Stimulated activated CD4-positive, alpha-beta T cell treated with anti-CD3 and anti-CD28 coated beads, Interleukin-15, amount 100 ng/mL, for 48 hours (primary cell): ENCODE measurements around the gene ZDHHC4.
A peak's percentile ranks its signal among the peaks of the same experiment; 100 is the strongest.
"Not testable (repeated sequence)": the region's sequence is repeated elsewhere in the genome, so short reads cannot be mapped to it uniquely, and the experiment has no call there.

Experiments
- DNase-seq, 2 donors: peaks; one replicate each; pipeline ENCODE4 v3.0.0-alpha.2; 2020; ENCODE audit warnings: low read depth in 2 of 2

The ZDHHC4 gene

DNA sequence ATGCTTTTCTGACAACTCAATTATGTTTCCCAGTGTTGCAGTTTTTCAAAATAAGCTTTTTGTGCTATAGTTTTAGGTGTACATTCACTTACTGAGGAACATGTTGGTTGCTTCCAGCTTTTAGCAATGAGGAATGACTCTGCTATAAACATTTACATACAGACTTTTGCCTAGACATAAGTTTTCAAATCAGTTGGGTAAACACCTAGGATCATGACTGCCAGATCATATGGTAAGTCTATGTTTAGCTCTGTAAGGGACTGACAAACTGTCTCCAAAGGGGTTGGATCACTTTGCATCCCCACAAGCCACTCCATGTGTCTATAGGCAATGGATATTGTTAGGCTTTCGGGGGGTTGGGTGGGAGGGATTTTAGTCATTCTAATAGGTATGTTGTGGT is 15.1 kb upstream of the ZDHHC4 start:
- DNase-seq = no peak

DNA sequence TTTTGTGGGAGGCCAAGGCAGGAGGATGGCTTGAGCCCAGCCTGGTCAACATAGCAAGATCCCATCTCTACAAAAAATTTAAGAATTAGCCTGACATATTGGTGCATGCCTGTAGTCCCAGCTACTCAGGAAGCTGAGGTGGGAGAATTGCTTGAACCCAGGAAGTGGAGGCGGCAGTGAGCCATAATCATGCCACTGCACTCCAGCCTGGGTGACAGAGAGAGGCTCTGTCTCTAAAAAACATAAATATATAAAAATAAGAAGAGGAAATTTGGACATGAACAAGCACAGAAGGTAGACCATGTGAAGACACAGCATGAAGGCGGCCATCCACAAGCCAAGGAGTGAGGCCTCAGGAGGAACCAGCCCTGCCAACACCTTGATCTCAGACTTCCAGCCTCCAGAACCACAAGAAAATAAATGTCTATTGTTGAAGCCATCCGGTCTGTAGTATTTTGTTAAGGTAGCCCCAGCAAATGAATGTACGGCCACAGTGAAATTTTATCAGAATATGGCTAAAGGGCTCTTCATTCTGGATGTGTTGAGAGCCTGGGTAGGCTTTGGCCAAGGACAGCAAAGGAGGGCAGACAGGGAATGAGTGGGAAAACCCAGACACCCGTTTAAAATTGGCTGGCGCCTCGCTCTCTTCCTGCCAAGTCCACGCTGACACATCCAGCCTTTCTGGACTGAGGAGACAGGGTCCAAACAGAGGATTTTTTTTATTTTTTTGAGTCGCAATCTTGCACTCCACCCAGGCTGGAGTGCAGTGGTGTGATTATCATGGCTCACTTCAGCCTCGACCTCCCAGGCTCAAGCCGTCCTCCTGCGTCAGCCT is 13.1 kb upstream of the ZDHHC4 start:
- no peak for DNase-seq

DNA sequence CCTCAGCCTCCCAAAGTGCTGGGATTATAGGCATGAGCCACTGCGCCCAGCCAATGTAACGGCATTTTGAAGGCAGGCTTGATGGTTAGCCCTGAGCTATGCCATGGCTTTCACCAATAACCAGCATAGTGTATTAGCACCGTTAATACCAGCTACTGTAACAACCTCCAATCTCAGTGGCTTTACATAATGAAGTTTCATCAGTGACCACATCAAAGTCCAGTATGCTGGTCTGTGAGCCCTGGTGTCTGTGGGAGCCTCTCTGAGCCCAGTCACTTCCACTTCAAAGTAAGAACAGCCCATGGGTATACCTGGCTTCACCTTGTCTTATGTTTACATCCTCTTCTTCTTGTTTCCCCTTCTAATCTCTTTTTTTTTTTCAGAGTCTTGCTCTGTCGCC is 11.6 kb upstream of the ZDHHC4 start:
- no peak for DNase-seq

DNA sequence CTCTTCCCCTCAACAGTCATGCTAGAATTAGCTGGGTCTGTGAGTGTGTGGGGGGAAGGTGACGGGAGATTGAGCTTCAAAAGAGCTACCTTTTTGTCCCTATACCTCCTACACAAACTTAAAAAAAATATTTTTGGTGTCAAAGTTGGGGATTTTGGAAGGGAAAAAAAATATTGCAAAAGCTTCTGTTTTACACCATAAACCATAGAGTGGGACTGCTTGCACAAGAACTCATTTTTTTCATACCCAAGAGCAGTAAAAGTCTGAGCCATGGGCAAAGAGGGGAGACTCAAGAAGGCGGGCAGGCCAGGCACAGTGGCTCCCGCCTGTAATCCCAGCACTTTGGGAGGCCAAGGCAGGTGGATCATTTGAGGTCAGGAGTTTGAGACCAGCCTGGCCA is 9.4 kb upstream of the ZDHHC4 start:
- no peak for DNase-seq

DNA sequence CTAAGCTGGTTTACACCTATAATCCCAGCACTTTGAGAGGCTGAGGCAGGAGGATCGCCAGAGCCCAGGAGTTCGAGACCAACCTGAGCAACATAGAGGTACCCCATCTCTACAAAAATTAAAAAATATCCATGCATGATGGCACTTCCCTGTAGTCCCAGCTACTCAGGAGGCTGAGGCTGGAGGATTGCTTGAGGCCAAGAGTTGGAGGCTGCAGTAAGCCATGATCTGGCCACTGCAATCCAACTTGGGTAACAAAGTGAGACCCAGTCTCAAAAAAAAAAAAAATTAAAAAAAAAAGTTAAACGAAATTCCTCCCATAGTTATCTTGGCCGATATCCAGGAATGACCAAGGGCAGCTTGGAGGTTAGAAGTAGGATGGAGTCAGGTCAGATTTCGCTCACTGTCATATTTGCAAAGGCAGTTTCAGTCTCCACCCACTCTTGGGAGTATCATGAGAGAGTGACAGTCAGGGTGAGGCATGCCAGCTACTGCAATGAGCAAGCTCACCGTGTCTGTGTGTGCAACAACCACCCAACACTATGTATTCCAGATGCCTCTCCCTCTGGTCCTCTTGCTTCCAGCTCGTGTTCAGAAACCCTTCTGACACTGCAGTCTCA is 6.0 kb upstream of the ZDHHC4 start:
- no peak for DNase-seq

DNA sequence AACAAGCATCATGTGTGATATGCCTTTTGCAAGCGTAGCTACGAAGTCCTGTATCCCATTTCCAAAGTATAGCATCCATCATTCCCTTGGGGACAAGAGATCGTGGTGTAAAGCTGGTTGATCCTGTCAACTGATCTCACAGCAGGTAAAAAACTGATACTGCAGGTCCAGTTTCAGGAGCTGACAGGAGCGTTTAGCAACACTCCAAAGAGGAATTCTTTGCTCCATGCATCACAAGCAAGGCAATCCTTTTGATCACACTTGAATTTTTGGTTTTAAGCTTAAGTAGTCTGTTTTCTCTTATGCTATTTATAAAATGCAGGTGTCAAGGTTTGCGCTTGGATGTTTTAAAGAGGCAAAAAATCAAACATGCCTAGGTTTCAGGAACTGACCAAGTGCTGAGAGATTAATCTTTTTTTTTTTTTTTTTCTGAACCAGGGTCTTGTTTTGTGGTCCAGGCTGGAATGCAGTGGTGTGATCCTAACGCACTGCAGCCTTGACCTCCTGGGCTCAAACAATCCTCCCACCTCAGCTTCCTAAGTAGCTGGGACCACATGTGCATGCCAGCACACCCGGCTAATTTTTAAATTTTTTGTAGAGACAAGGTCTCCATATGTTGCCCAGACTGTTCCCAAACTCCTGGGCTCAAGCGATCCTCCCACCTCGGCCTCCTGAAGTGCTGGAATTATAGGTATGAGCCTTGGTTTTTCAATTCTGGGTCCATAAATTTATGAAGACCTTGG is 1.8 kb upstream of the ZDHHC4 start:
- no peak for DNase-seq

DNA sequence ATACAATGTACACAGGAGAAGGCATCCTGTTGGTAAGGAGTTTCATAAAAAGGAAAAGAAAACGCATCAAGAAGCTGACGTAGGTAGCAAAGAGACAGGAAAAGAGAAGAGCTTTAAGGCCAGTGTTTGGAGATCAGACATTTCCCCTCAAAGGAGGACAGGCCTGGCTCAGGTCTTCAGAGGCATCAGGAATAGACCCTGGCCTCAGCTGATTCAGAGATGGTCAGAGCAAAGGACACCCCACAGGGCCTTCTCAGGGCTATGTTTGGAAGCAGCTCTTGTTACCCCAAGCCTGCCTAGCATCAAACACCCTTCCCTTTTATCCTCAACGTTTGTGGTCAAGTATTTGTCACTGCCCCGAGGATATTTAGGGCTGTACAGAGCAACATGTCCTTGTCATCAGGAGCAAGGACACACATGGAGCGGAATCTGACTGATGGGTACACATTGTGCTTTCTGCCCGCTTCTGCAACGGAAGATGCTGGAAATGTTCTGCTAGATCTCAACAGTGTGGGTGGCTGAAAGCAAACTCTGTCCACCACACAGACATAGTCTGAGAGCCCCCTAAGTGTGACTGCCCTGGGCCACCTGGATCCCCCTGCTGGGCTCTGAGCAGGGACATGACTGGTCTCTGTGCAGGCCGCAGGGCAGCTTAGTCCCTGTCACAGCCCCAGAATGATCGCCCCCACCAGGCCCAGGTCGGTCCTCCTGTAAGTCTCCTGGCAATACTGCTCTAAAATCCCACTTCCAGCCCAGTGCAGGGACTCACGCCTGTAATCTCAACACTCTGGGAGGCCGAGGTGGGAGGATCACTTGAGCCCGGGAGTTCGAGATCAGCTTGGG is 1.0 kb upstream of the ZDHHC4 start:
- no peak for DNase-seq

DNA sequence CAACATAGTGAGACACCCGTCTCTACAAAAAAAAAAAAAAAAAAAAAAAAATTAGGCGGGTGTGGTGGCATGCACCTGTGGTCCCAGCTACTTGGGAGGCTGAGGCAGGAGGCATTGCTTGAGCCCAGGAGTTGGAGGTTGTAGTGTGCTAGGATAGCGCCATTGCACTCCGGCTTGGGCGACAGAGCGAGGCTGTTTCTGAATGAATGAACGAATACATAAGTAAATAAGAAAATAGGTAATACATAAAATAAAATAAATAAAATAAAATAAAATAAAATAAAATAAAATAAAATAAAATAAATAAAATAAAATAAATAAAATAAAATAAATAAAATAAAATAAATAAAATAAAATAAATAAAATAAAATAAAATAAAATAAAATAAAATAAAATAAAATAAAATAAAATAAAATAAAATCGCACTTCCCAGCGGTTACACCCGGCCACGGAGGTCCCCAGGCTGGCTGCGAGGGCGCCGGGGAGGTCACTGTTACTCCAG is 336 bp upstream of the ZDHHC4 start:
- DNase-seq = not testable (repeated sequence)

DNA sequence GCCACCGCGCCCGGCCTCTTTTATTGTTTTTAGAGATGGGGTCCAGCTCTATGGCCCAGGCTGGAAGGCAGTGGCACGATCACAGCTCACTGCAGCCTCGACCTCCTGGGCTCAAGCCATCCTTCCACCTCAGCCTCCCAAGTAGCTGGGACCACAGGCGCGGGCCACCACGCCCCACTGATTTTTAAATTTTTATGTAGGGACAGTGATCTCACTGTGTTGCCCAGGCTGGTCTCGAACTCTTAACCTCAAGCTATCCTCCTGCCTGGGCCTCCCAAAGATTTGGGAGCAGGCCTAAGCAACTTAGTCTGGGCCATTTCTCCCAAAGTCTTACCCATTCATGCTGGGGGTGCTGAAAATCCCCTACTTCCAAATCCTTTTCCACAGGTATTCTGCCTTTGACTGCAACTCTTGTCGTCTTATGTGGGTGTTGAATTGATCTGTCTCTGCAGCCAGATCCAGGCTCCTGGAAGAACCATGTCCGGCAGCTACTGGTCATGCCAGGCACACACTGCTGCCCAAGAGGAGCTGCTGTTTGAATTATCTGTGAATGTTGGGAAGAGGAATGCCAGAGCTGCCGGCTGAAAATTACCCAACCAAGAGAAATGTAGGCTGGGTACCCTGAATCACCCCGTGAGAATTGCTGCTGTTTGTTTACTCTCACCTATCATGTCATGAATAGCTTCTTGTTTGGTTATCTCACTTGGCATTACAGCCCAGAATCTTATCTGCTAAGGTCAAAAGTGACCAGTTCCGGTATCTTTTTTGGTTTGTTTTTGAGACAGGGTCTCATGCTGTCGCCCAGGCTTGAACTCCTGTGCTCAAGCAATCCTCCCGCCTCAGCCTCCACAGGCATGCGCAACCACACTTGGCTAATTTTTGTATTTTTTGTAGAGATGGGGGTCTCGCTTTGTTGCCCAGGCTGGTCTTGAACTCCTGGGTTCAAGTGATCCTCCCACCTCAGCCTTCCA is 1.1 kb downstream of the ZDHHC4 start:
- no peak for DNase-seq

DNA sequence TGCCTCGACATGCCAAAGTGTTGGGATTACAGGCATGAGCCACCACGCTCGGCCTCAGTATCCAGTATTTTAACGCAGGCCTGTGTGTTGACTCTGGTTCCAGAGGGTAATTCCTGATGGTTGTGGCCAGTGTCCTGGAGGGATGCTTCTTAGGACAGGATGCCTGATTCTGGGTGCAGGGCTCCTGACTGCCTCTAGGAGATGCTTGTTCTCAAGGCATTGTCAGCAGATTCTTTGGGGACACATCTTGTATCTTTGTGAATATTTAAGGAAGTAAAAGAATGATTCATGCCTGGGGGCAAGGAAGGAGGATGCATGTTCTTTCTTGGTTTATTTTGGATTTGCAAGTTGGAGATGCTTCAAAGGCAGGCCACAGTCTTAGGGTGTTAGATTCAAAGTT is 2.2 kb downstream of the ZDHHC4 start:
- DNase-seq = no peak

DNA sequence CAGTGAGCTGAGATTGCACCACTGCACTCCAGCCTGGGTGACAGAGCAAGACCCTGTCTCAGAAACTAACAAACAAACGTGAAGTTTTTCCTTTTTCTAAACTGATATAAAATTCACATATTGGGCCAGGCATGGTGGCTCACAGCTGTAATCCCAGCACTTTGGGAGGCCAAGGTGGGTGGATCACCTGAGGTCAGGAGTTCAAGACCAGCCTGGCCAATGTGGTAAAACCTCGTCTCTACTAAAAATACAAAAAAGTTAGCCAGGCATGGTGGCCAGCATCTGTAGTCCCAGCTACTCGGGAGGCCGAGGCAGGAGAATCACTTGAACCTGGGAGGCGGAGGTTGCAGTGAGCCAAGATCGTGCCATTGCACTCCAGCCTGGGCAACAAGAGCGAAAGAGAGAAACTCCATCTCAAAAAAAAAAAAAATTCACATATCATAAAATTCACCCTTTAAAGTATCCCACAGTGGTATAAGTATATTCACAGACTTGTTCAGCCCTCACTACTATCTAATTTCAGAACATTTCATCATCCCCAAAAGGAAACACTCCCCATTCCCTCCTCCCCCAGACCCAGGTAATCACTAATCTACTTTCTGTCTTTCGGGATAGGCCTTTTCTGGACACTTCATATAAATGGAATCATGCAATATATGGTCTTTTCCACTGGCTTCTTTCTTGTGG is 8.6 kb downstream of the ZDHHC4 start:
- not testable (repeated sequence) for DNase-seq

DNA sequence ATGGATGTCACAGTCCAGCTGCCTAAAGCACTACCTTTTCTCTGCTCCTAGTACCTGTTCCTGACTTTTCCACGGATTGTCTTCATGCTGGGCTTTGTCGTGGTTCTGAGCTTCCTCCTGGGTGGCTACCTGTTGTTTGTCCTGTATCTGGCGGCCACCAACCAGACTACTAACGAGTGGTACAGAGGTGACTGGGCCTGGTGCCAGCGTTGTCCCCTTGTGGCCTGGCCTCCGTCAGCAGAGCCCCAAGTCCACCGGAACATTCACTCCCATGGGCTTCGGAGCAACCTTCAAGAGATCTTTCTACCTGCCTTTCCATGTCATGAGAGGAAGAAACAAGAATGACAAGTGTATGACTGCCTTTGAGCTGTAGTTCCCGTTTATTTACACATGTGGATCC is 11.3 kb downstream of the ZDHHC4 start:
- DNase-seq = no peak

DNA sequence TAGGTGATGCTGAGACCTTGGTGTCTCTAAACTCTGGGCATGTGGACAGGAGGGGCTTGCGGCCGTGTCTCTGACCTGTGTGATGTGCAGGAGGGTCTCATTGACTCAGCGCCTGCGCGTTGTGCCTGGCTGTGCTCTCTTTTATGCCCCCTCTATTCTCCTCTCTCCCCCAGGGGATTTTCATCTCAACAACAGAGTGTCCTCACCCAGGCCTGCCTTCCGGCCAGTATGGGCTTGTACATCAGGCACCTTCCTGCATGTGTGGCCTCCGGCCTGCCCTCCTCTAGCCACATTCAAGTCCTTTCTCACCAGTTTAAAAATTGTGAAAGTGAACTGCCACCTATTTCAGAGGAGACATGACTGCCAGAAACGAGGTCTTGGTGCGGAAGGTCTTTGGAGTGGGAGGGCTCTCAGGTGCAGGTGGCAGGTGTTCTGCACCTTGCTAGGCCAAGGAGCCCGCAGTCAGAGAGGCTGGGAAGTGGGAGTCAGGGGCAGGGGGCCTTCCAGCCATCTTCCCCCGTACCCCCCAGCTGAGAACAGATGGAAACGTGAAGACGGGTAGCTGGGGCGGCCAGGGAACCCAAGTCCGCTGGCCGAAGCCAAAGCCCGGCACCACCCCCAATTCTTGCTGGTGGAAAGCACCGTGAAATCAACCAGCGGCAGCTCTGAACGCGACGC is 12.0 kb downstream of the ZDHHC4 start:
- DNase-seq = no peak

DNA sequence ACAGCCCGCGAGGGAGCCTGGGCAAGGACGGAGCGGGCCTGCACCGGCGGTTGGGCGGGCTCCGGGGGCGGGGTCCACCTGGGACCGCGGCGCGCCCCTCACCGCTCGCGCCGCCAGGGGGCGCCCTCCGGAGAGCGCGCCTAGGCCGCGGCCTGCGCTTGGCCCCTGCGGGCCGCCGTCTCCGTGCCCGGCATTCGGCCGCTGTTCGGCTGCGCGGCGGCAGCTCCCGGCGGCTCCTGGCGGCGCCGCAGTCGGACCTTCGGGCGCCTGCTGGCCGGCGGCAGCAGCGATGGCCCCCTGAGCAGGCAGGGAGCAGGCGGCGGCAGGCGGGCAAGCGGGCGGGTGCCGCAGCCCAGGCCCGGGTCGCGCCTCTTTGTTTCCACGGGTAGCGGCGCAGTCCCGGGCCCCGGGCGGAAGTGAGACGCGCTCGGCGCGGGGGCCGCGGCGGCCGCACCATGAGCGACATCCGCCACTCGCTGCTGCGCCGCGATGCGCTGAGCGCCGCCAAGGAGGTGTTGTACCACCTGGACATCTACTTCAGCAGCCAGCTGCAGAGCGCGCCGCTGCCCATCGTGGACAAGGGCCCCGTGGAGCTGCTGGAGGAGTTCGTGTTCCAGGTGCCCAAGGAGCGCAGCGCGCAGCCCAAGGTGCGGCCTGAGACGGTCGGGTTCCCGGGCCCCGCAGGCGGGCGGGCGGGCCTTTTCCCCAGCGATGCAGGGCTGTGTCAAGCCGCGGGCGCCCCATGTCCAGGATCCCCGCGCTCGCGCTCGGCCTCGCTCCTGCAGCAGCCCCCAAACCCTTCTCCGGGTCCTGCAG is 12.8 kb downstream of the ZDHHC4 start, which contains the start of gene INTS15:
Gene INTS15 (plus strand): TSS at position 193 of the 816 bp plus-strand sequence. CDS start 263 bp downstream, at position 456.
- DNase-seq = peak; percentile 57 to 76

DNA sequence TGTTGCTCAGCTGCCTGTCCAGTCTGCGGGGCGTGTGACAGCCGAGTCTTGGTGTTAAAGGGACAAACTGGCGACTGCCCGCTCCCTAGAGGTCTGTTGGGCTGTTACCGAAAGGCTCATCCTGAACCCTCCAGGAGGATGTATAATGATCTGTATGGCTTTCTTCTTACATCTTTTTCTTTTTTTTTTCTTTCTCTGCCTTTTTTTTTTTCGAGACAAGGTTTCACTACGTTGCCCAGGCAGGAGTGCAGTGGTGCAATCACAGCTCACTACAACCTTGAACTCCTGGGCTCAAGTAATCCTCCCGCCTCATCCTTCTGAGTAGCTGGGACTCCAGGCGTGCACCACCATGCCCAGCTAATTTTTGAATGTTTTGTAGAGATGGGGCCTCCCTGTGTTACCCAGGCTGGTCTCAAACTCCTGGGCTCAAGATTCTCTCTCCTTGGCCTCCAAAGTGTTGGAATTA is 13.4 kb downstream of the ZDHHC4 start:
- no peak for DNase-seq

DNA sequence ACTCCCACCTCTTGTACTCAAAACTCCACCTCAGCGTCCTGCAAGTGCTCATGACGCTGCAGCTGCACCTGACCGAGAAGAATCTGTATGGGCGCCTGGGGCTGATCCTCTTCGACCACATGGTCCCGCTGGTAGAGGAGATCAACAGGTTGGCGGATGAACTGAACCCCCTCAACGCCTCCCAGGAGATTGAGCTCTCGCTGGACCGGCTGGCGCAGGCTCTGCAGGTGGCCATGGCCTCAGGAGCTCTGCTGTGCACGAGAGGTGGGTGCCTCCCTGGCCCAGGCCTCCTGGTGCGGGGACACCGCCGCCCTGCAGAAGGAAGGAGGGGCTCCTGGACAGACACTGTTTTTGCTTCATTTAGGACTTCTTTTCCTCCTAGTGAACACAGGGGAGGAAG is 22.8 kb downstream of the ZDHHC4 start:
- no peak for DNase-seq

DNA sequence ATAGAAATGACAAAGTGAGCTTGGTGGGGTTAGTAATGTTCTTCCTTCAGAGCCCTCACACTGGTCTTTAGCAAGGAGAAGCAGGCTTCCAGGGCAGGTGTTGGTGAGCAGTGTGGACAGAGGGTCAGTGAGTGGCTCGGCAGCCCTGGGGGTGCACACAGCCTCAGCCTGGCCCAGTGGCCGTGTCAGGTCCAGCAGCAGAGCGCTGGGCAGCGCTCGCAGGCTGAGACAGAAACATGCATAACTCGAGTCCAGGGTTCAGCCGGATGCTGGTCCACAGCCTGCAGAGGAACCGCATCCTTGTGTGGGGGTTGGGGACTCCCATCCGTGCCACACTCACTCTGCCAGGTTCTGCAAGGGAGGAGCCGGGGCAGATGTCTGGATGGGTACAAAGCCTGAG is 27.2 kb downstream of the ZDHHC4 start:
- DNase-seq = no peak
